ENCODE results near the gene TRPV4. TPM values are rescaled to one million over a fixed set of nuclear protein-coding genes. Genes with fewer than 3 reads are reported as not detected.

Gene TRPV4
- total RNA-seq, 4 donors from 2014 or later: 0.13 to 0.82 (median 0.19) TPM; not detected in 1

- no peaks in the 10 kb centered on the region for H3K36me3 ChIP-seq
- H3K27me3 ChIP-seq: peaks cover 14% of the 10 kb centered on the region
- H3K4me1 ChIP-seq: no peaks in the 10 kb centered on the region
- TF ChIP-seq POLR2A (IDR thresholded peaks at IDR 0.05): no peak
- no peak for TF ChIP-seq EP300 (IDR thresholded peaks at IDR 0.05)
- TF ChIP-seq POLR2AphosphoS5 (IDR thresholded peaks at IDR 0.05): no peak
- TF ChIP-seq CTCF (IDR thresholded peaks at IDR 0.05): no peak
- 55% methylated on average over 2 of the region's 3 CpGs; no CpG with 5 or more reads in 1 of the 2 donors for WGBS, 2 donors (ENCODE audit: low coverage in 1 of 2)
- H3K27ac ChIP-seq: no peak overlapping the region
- peaks cover 0 to 8% (median 0%) of the 10 kb centered on the region in 3 donors for H3K9me3 ChIP-seq
- H3K4me3 ChIP-seq: no peak overlapping the region
- no peak for ATAC-seq
Observed at GRCh38 chr12:109763201-109763841, 69.9 kb downstream of the TRPV4 start.

- peaks cover 18% of the 10 kb centered on the region for H3K27me3 ChIP-seq
- H3K4me1 ChIP-seq: no peaks in the 10 kb centered on the region
- 100% methylated on average over 1 of the region's 2 CpGs for WGBS, 2 donors (ENCODE audit: low coverage in 1 of 2)
- no peaks in the 10 kb centered on the region for H3K36me3 ChIP-seq
- H3K9me3 ChIP-seq: peaks cover 0 to 8% (median 0%) of the 10 kb centered on the region in 3 donors
- no peak overlapping the region for H3K27ac ChIP-seq
- ATAC-seq: no peak
- H3K4me3 ChIP-seq: no peak overlapping the region
- TF ChIP-seq POLR2A (IDR thresholded peaks at IDR 0.05) (no peak), CTCF (IDR thresholded peaks at IDR 0.05) (no peak), POLR2AphosphoS5 (IDR thresholded peaks at IDR 0.05) (no peak), EP300 (IDR thresholded peaks at IDR 0.05) (no peak)
Observed at GRCh38 chr12:109762673-109763191, 70.5 kb downstream of the TRPV4 start.

DNA sequence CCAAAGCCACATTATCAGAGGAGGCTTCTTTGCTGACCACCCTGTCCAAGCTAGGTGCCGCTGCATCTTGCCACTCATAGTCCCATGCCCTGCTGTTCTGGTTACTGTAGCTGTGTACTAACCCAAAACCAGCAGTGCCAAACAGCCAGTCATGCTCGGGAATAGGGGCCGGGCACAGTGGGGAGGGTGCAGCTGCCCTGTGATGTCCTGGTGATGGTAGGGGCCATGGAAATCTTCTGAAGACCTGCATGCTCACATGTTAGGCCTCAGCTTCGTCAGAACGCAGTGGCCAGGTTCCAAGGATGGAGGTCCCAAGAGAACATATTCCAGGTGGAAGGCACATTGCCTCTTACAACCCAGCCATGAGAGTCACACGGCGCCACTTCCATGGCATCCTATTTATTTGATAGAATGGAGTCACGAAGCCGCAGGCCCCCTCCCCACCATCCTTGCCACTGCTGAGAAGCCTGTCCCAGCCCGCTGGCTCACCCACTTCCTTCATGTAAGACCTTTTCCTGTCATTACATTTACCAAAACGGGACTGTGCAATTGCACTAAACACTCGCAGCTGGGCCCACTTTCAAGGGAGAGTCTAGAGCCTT, 71.0 kb downstream of the TRPV4 start:
- H3K9me3 ChIP-seq: peaks cover 0 to 8% (median 0%) of the 10 kb centered on the region in 3 donors
- H3K36me3 ChIP-seq: no peaks in the 10 kb centered on the region
- no peaks in the 10 kb centered on the region for H3K4me1 ChIP-seq
- H3K27ac ChIP-seq: no peak overlapping the region
- no peak overlapping the region for H3K4me3 ChIP-seq
- peaks cover 18% of the 10 kb centered on the region for H3K27me3 ChIP-seq
- ATAC-seq: no peak
- WGBS, 2 donors (ENCODE audit: low coverage in 1 of 2): 94% methylated on average over 6 of the region's 12 CpGs
- TF ChIP-seq EP300 (IDR thresholded peaks at IDR 0.05) (no peak), POLR2AphosphoS5 (IDR thresholded peaks at IDR 0.05) (no peak), POLR2A (IDR thresholded peaks at IDR 0.05) (no peak), CTCF (IDR thresholded peaks at IDR 0.05) (no peak)

- Histone ChIP-seq H3K9me3 (peaks cover 0 to 12% (median 0%) of the 10 kb centered on the region in 3 donors), H3K36me3 (no peaks in the 10 kb centered on the region), H3K4me1 (no peaks in the 10 kb centered on the region), H3K27me3 (peaks cover 18% of the 10 kb centered on the region), H3K27ac (no peak overlapping the region), H3K4me3 (no peak overlapping the region)
- 63 to 84% methylated on average over 4 of the region's 16 CpGs for WGBS, 2 donors (ENCODE audit: low coverage in 1 of 2)
- TF ChIP-seq POLR2A (IDR thresholded peaks at IDR 0.05): no peak
- TF ChIP-seq EP300 (IDR thresholded peaks at IDR 0.05): no peak
- no peak for TF ChIP-seq CTCF (IDR thresholded peaks at IDR 0.05)
- ATAC-seq: no peak
Observed at GRCh38 chr12:109760930-109761921, 72.0 kb downstream of the TRPV4 start.
